AG04449 (cell line): ENCODE data around the gene ARHGEF12.

Experiments
- CTCF ChIA-PET: fragments of 350-600 bp; formaldehyde crosslinking; extraction: SDS; loops from one replicate; lab custom pipeline; 2021; ENCODE audit warnings: antibody characterized with exemption; lab: Yijun Ruan, JAX
- POLR2A ChIA-PET: fragments of 400-600, 350-600 bp; formaldehyde crosslinking; extraction: SDS; loops from one replicate; lab custom pipeline; 2020; ENCODE audit warnings: antibody characterized with exemption, inconsistent platforms; lab: Yijun Ruan, JAX
- DNase-seq: peaks from one replicate; pipeline ENCODE4 v3.0.0-alpha.2; 2010; ENCODE audit warnings: low read depth, low spot score
- H3K4me3 ChIP-seq: 2 replicates; pipeline ENCODE4 v1.5.1; 2011; ENCODE audit warnings: low read depth, mild to moderate bottlenecking, control low read depth, low read length
- CTCF ChIP-seq: IDR thresholded peaks from one replicate; pipeline ENCODE4 v1.5.1; 2011; ENCODE audit warnings: mild to moderate bottlenecking, moderate library complexity, low read length, control low read depth, inconsistent platforms; ENCODE audit not compliant: insufficient read depth; ENCODE audit errors: missing control alignments

The ARHGEF12 gene

GRCh38 chr11:120363436-120363835 is 27.2 kb downstream of the ARHGEF12 start:
- DNase-seq, result no peak
- CTCF ChIA-PET, result interaction anchor here (1.3 kb wide), 1 partner anchor 28 kb away, joined by 3 read pairs; no protein-coding TSS in a partner anchor

GRCh38 chr11:120365512-120365911 is 29.3 kb downstream of the ARHGEF12 start:
- no peak overlapping the region for H3K4me3 ChIP-seq
- CTCF ChIA-PET, result no interaction called here
- no peak for DNase-seq
- POLR2A ChIA-PET, result no interaction called here
- TF ChIP-seq CTCF, result no peak

More at GRCh38 chr11:120363436-120363835, 27.2 kb downstream of the ARHGEF12 start:
- H3K4me3 ChIP-seq, result no peak overlapping the region
- no peak for TF ChIP-seq CTCF
- POLR2A ChIA-PET, result interaction anchor here (0.8 kb wide), 1 partner anchor 28 kb away, joined by 3 read pairs; no protein-coding TSS in a partner anchor

- ChIA-PET POLR2A (interaction anchor here (0.6 kb wide), 1 partner anchor 33 kb away, joined by 3 read pairs; no protein-coding TSS in a partner anchor), CTCF (interaction anchor here (1.3 to 1.8 kb wide), 2 partner anchors 13 to 18 kb away, joined by 3 to 5 read pairs; no protein-coding TSS in a partner anchor)
- no peak for TF ChIP-seq CTCF
- DNase-seq, result no peak
- no peak overlapping the region for H3K4me3 ChIP-seq
Measured at GRCh38 chr11:120372296-120372695, 36.1 kb downstream of the ARHGEF12 start.

GRCh38 chr11:120375076-120375475 is 38.9 kb downstream of the ARHGEF12 start:
- no peak for DNase-seq
- CTCF ChIA-PET, result interaction anchor here (1.4 kb wide), 1 partner anchor 57 kb away, joined by 3 read pairs; no protein-coding TSS in a partner anchor
- no peak overlapping the region for H3K4me3 ChIP-seq
- TF ChIP-seq CTCF, result no peak
- POLR2A ChIA-PET, result no interaction called here

- TF ChIP-seq CTCF, result no peak
- H3K4me3 ChIP-seq, result no peak overlapping the region
- POLR2A ChIA-PET, result no interaction called here
- DNase-seq, result no peak
- CTCF ChIA-PET, result interaction anchor here (1.0 to 1.9 kb wide), 3 partner anchors 9 to 96 kb away, joined by 3 to 4 read pairs (median 3); no protein-coding TSS in a partner anchor
Measured at GRCh38 chr11:120376547-120377182, 40.5 kb downstream of the ARHGEF12 start.

- TF ChIP-seq CTCF, result no peak
- ChIA-PET CTCF (no interaction called here), POLR2A (no interaction called here)
- DNase-seq, result no peak
- no peak overlapping the region for H3K4me3 ChIP-seq
Measured at GRCh38 chr11:120378474-120378873, 42.3 kb downstream of the ARHGEF12 start.
